Liver (tissue), 9 donors: Measurements from ENCODE around the gene GCLM. TPM values are rescaled to one million over a fixed set of nuclear protein-coding genes. Genes with fewer than 3 reads are reported as not detected.
"Not testable (repeated sequence)": the region's sequence is repeated elsewhere in the genome, so short reads cannot be mapped to it uniquely, and the experiment has no call there.

Experiments used
- DNase-seq: peaks from one replicate; pipeline ENCODE4 v3.0.0-alpha.2; 2017; ENCODE audit warnings: low spot score
- H3K27ac ChIP-seq, 2 donors: one replicate each; pipeline ENCODE4 v1.7.0; 2013; ENCODE audit warnings: inconsistent platforms in 2 of 2, low read length in 2 of 2, control low read depth in 1 of 2, low read depth in 1 of 2, mild to moderate bottlenecking in 1 of 2
- H3K27me3 ChIP-seq, 4 donors: one replicate each; pipeline versions ENCODE4 v1.6.1 to v1.7.0; 2013; ENCODE audit warnings: low read length in 3 of 4, inconsistent platforms in 1 of 4, mild to moderate bottlenecking in 1 of 4, moderate library complexity in 1 of 4; ENCODE audit not compliant: control insufficient read depth in 4 of 4, insufficient read depth in 4 of 4
- H3K36me3 ChIP-seq, 4 donors: one replicate each; pipeline versions ENCODE4 v1.6.1 to v1.7.0; 2013; ENCODE audit warnings: low read length in 3 of 4, mild to moderate bottlenecking in 3 of 4, low read depth in 1 of 4, moderate library complexity in 1 of 4; ENCODE audit not compliant: control insufficient read depth in 4 of 4, insufficient read depth in 3 of 4
- H3K4me1 ChIP-seq, 4 donors: one replicate each; pipeline versions ENCODE4 v1.6.1 to v1.7.0; 2013; ENCODE audit warnings: low read length in 3 of 4, mild to moderate bottlenecking in 3 of 4, moderate library complexity in 1 of 4; ENCODE audit not compliant: control insufficient read depth in 4 of 4, insufficient read depth in 4 of 4
- H3K4me3 ChIP-seq, 3 donors: one replicate each; pipeline versions ENCODE4 v1.6.1 to v1.7.0; 2013; ENCODE audit warnings: low read length in 3 of 3, control low read depth in 1 of 3, low read depth in 1 of 3, mild to moderate bottlenecking in 1 of 3
- H3K9ac ChIP-seq, 2 donors: one replicate each; pipeline ENCODE4 v1.7.0; 2013; ENCODE audit warnings: low read length in 2 of 2, mild to moderate bottlenecking in 2 of 2, moderate library complexity in 2 of 2, control low read depth in 1 of 2, low read depth in 1 of 2
- H3K9me3 ChIP-seq, 4 donors: one replicate each; pipeline versions ENCODE4 v1.6.1 to v1.7.0; 2013; ENCODE audit warnings: low read length in 3 of 4; ENCODE audit not compliant: control insufficient read depth in 4 of 4
- CTCF ChIP-seq: fragments of 150-350 bp; IDR thresholded peaks from 2 replicates; pipeline ENCODE4 v1.5.1; 2017; ENCODE audit warnings: improper control_type of control experiment, low read depth, low read length; ENCODE audit not compliant: missing input control
- FOXA1 ChIP-seq: IDR thresholded peaks from 2 replicates; pipeline ENCODE4 v1.6.1; 2016; ENCODE audit warnings: antibody characterized with exemption
- GABPA ChIP-seq, 2 donors: IDR thresholded peaks in 1 of 2; conservative IDR thresholded peaks in 1 of 2; 2 replicates each; pipeline ENCODE4 v1.6.1; 2016; ENCODE audit warnings: antibody characterized with exemption in 2 of 2, mild to moderate bottlenecking in 1 of 2, moderate library complexity in 1 of 2
- HNF4A ChIP-seq, 2 donors: conservative IDR thresholded peaks; 2 replicates each; pipeline ENCODE4 v1.6.1; 2016; ENCODE audit warnings: antibody characterized with exemption in 2 of 2, mild to moderate bottlenecking in 2 of 2
- HNF4G ChIP-seq: IDR thresholded peaks from 2 replicates; pipeline ENCODE4 v1.6.1; 2016; ENCODE audit warnings: antibody characterized with exemption
- JUND ChIP-seq, 2 donors: IDR thresholded peaks; 2 replicates each; pipeline ENCODE4 v1.6.1; 2016; ENCODE audit warnings: antibody characterized with exemption in 2 of 2
- MAX ChIP-seq: IDR thresholded peaks from 2 replicates; pipeline ENCODE4 v1.6.1; 2016; ENCODE audit warnings: antibody characterized with exemption
- NR2F2 ChIP-seq: IDR thresholded peaks from 2 replicates; pipeline ENCODE4 v1.6.1; 2016; ENCODE audit warnings: antibody characterized with exemption
- RAD21 ChIP-seq, 2 donors: IDR thresholded peaks; 2 replicates each; pipeline ENCODE4 v1.6.1; 2016; ENCODE audit warnings: antibody characterized with exemption in 2 of 2, mild to moderate bottlenecking in 2 of 2
- RXRA ChIP-seq, 2 donors: IDR thresholded peaks; 2 replicates each; pipeline ENCODE4 v1.6.1; 2017 to 2018; ENCODE audit warnings: antibody characterized with exemption in 2 of 2, mild to moderate bottlenecking in 1 of 2
- SP1 ChIP-seq: IDR thresholded peaks from 2 replicates; pipeline ENCODE4 v1.6.1; 2018; ENCODE audit warnings: antibody characterized with exemption, mild to moderate bottlenecking
- TAF1 ChIP-seq: conservative IDR thresholded peaks from 2 replicates; pipeline ENCODE4 v1.6.1; 2016; ENCODE audit warnings: antibody characterized with exemption, mild to moderate bottlenecking
- WGBS: extraction: QIAGEN DNeasy Blood & Tissue Kit; methylation state at CpG from one replicate; pipeline ENCODE4 v1.1.7; 2013; 5-methylcytosine and 5-hydroxymethylcytosine counted together
- polyA plus RNA-seq, 2 donors: library from polyadenylated mRNA; stranded (reverse) in 1 of 2; unstranded in 1 of 2; fragments of 200-250 nt in 1 of 2; fragments of >200 nt in 1 of 2; fragmentation: Nextera tagmentation in 1 of 2; extraction: Ambion mirVana in 1 of 2; gene quantifications; one replicate each; pipeline versions ENCODE4 v1.2.1 to v1.2.3, GENCODE V29; 2013 to 2015
- total RNA-seq, 2 donors: library from RNA; depleted of rRNA; stranded (reverse); fragments of >200 nt; gene quantifications; one replicate each; pipeline ENCODE4 v1.2.3, GENCODE V29; 2014
- donor health status: healthy.
- donor health status: healthy.
- donor health status: healthy.
- donor health status: healthy.
- donor health status: healthy.

GCLM gene
- total and polyA plus RNA-seq, 4 donors, result 8.9 to 49.1 (median 16.7) TPM

GRCh38 chr1:93917302-93917701, 8.1 kb upstream of the GCLM start:
- H3K27ac ChIP-seq, result no peak overlapping the region
- no peaks in the 10 kb centered on the region for H3K36me3 ChIP-seq
- H3K9me3 ChIP-seq, result no peaks in the 10 kb centered on the region
- WGBS, result 98% methylated on average over 10 of the region's 10 CpGs
- TF ChIP-seq HNF4G (no peak), GABPA (IDR thresholded peaks at IDR 0.05 in 1 of 2, conservative IDR thresholded peaks at IDR 0.05 in 1 of 2) (no peak), RAD21 (IDR thresholded peaks at IDR 0.05) (no peak)
- H3K9ac ChIP-seq, result no peak overlapping the region
- H3K4me1 ChIP-seq, result no peaks in the 10 kb centered on the region
- DNase-seq, result no peak
- H3K4me3 ChIP-seq, result no peak overlapping the region
- H3K27me3 ChIP-seq, result no peaks in the 10 kb centered on the region

GRCh38 chr1:93910880-93911279, 1.6 kb upstream of the GCLM start:
- H3K4me1 ChIP-seq, result peaks cover 0 to 25% (median 17%) of the 10 kb centered on the region in 4 donors
- H3K27me3 ChIP-seq, H3K27ac ChIP-seq, H3K36me3 ChIP-seq, DNase-seq, H3K9ac ChIP-seq, H3K9me3 ChIP-seq, H3K4me3 ChIP-seq: not testable (repeated sequence)
- WGBS, result 96% methylated on average over 3 of the region's 3 CpGs

- peaks cover 0 to 26% (median 20%) of the 10 kb centered on the region in 4 donors for H3K4me1 ChIP-seq
- peak overlapping the region; percentile 98 for H3K27ac ChIP-seq
- no peaks in the 10 kb centered on the region for H3K27me3 ChIP-seq
- H3K36me3 ChIP-seq, result no peaks in the 10 kb centered on the region
- 60% methylated on average over 4 of the region's 4 CpGs for WGBS
- no peak for TF ChIP-seq RAD21 (IDR thresholded peaks at IDR 0.05)
- no peak for TF ChIP-seq FOXA1
- TF ChIP-seq HNF4A (conservative IDR thresholded peaks at IDR 0.05), result peak; percentile 8 to 35
- peak; percentile 26 for TF ChIP-seq MAX
- no peak for TF ChIP-seq TAF1
- TF ChIP-seq CTCF, result no peak
- no peak for TF ChIP-seq JUND (IDR thresholded peaks at IDR 0.05)
- TF ChIP-seq NR2F2, result no peak
- TF ChIP-seq RXRA (IDR thresholded peaks at IDR 0.05), result peak; percentile 64 to 77
- peak overlapping the region in 1 of 2 donors; percentile 36 for H3K9ac ChIP-seq
- peak overlapping the region in 1 of 3 donors; percentile 100 for H3K4me3 ChIP-seq
- H3K9me3 ChIP-seq, result no peaks in the 10 kb centered on the region
- no peak for DNase-seq
These were observed 1.1 kb upstream of the GCLM start for GRCh38 chr1:93910305-93910704.

GRCh38 chr1:93908394-93909145, 660 bp downstream of the GCLM start:
- Histone ChIP-seq H3K36me3 (no peaks in the 10 kb centered on the region), H3K4me3 (peak overlapping the region; percentile 76 to 100 (median 84)), H3K27me3 (no peaks in the 10 kb centered on the region), H3K9me3 (no peaks in the 10 kb centered on the region), H3K4me1 (peaks cover 0 to 42% (median 32%) of the 10 kb centered on the region in 4 donors), H3K9ac (peak overlapping the region; percentile 57 to 74), H3K27ac (peak overlapping the region; percentile 98)
- WGBS, result under 1% methylated on average over 49 of the region's 49 CpGs
- DNase-seq, result peak; percentile 74
- TF ChIP-seq MAX, result no peak
- TF ChIP-seq SP1, result peak; percentile 6
- no peak for TF ChIP-seq RXRA (IDR thresholded peaks at IDR 0.05)
- peak; percentile 61 to 65 for TF ChIP-seq HNF4A (conservative IDR thresholded peaks at IDR 0.05)
